Fibroblast of skin of right biceps (primary cell): Measurements from ENCODE around the gene C1orf35.

ENCODE experiments used
- DNase-seq: peaks from one replicate; pipeline ENCODE4 v3.0.0-alpha.2; 2013

The C1orf35 gene

GRCh38 chr1:228062085-228062791, 40.9 kb downstream of the C1orf35 start:
- no peak for DNase-seq

- no peak for DNase-seq
Measured at GRCh38 chr1:228061411-228062084, 41.6 kb downstream of the C1orf35 start.

- peak; percentile 23 for DNase-seq
Measured at GRCh38 chr1:228060458-228061190, 42.5 kb downstream of the C1orf35 start.

- peak; percentile 56 for DNase-seq
Measured at GRCh38 chr1:228059634-228060457, 43.3 kb downstream of the C1orf35 start.

GRCh38 chr1:228058949-228059633, 44.0 kb downstream of the C1orf35 start:
- no peak for DNase-seq

- no peak for DNase-seq
Measured at GRCh38 chr1:228058172-228058948, 44.8 kb downstream of the C1orf35 start.
